ENCODE results near the gene ATL3. TPM values are rescaled to one million over a fixed set of nuclear protein-coding genes. Genes with fewer than 3 reads are reported as not detected.
A peak's percentile ranks its signal among the peaks of the same experiment; 100 is the strongest.

Gene ATL3
- total RNA-seq, 4 donors from 2014 or later: 78.7 to 106 (median 98.4) TPM

- DNase-seq: no peak
- Histone ChIP-seq H3K9me3 (no peaks in the 10 kb centered on the region), H3K27ac (no peak overlapping the region), H3K36me3 (peaks cover 0 to 6% of the 10 kb centered on the region in 2 donors), H3K4me1 (peaks cover 0 to 15% of the 10 kb centered on the region in 2 donors), H3K4me3 (replicated peaks in 1 of 3) (no peak overlapping the region), H3K27me3 (no peaks in the 10 kb centered on the region)
- no peak for TF ChIP-seq POLR2A (IDR thresholded peaks at IDR 0.05)
- no peak for TF ChIP-seq CTCF (IDR thresholded peaks at IDR 0.05)
- intact Hi-C loops (cut with DNase I): no loop called here
- 90 to 95% methylated on average over 7 of the region's 7 CpGs for WGBS, 2 donors
Measured at GRCh38 chr11:63599211-63600122, 71.7 kb downstream of the ATL3 start.

GRCh38 chr11:63598556-63598955, 72.6 kb downstream of the ATL3 start:
- DNase-seq: no peak
- Histone ChIP-seq H3K27ac (no peak overlapping the region), H3K4me1 (peaks cover 0 to 15% of the 10 kb centered on the region in 2 donors), H3K9me3 (no peaks in the 10 kb centered on the region), H3K4me3 (replicated peaks in 1 of 3) (no peak overlapping the region), H3K27me3 (no peaks in the 10 kb centered on the region), H3K36me3 (peaks cover 0 to 6% of the 10 kb centered on the region in 2 donors)
- WGBS, 2 donors: 90% methylated on average over 4 of the region's 4 CpGs
- no peak for TF ChIP-seq CTCF (IDR thresholded peaks at IDR 0.05)
- no peak for TF ChIP-seq POLR2A (IDR thresholded peaks at IDR 0.05)
- intact Hi-C loops (cut with DNase I): no loop called here

- DNase-seq: no peak
- intact Hi-C loops (cut with DNase I): no loop called here
- no peak overlapping the region for H3K4me3 ChIP-seq (replicated peaks in 1 of 3)
- H3K4me1 ChIP-seq: no peaks in the 10 kb centered on the region
- no peaks in the 10 kb centered on the region for H3K27me3 ChIP-seq
- 91 to 97% methylated on average over 4 of the region's 4 CpGs for WGBS, 2 donors
- peaks cover 6 to 8% of the 10 kb centered on the region in 2 donors for H3K36me3 ChIP-seq
- TF ChIP-seq POLR2A (IDR thresholded peaks at IDR 0.05) (no peak), CTCF (IDR thresholded peaks at IDR 0.05) (no peak)
- no peak overlapping the region for H3K27ac ChIP-seq
- H3K9me3 ChIP-seq: no peaks in the 10 kb centered on the region
Measured at GRCh38 chr11:63595296-63595695, 75.9 kb downstream of the ATL3 start.

GRCh38 chr11:63592975-63593395, 78.2 kb downstream of the ATL3 start:
- 72 to 89% methylated on average over 4 of the region's 4 CpGs for WGBS, 2 donors
- TF ChIP-seq POLR2A (IDR thresholded peaks at IDR 0.05) (no peak), CTCF (IDR thresholded peaks at IDR 0.05) (peak in 4 of 6 experiments; percentile 9 to 36 (median 30))
- peak in 1 of 2 donors; percentile 31 for DNase-seq
- no peaks in the 10 kb centered on the region for H3K9me3 ChIP-seq
- H3K27ac ChIP-seq: no peak overlapping the region
- peaks cover 6 to 8% of the 10 kb centered on the region in 2 donors for H3K36me3 ChIP-seq
- no peak overlapping the region for H3K4me3 ChIP-seq (replicated peaks in 1 of 3)
- H3K4me1 ChIP-seq: no peaks in the 10 kb centered on the region
- intact Hi-C loops (cut with DNase I): no loop called here
- no peaks in the 10 kb centered on the region for H3K27me3 ChIP-seq
